Common myeloid progenitor, CD34-positive (primary cell): ENCODE results near the gene DTD1.

ENCODE experiments used
- CTCF ChIA-PET: fragments of 350-600 bp; sonication (Branson Sonifier 250); formaldehyde crosslinking; loops from one replicate; lab custom pipeline; 2021; ENCODE audit warnings: antibody characterized with exemption; lab: Charles Lee
- POLR2A ChIA-PET: fragments of 350-600 bp; sonication (Branson Sonifier 250); formaldehyde crosslinking; loops from one replicate; lab custom pipeline; 2021; ENCODE audit warnings: antibody characterized with exemption; lab: Charles Lee
- DNase-seq, 3 donors: peaks; one replicate each; pipeline versions ENCODE4 v3.0.0 to v3.0.0-alpha.2; 2013
- H3K27ac ChIP-seq, 2 experiments: 1 replicate in 1 of 2; 2 replicates in 1 of 2; pipeline ENCODE4 v1.7.0; 2013; ENCODE audit warnings: inconsistent platforms in 2 of 2, low read length in 2 of 2, mild to moderate bottlenecking in 2 of 2, low read depth in 1 of 2, moderate library complexity in 1 of 2; ENCODE audit not compliant: severe bottlenecking in 2 of 2, insufficient read depth in 1 of 2, poor library complexity in 1 of 2
- H3K27me3 ChIP-seq, 5 experiments: replicated peaks in 2 of 5; 1 replicate in 3 of 5; 2 replicates in 2 of 5; pipeline versions ENCODE4 v1.6.1 to v1.7.0; 2013; ENCODE audit warnings: low read length in 4 of 5, mild to moderate bottlenecking in 2 of 5, moderate library complexity in 2 of 5, inconsistent platforms in 1 of 5; ENCODE audit not compliant: insufficient read depth in 5 of 5, control insufficient read depth in 4 of 5
- H3K36me3 ChIP-seq, 4 experiments: 1 replicate in 2 of 4; 2 replicates in 2 of 4; pipeline versions ENCODE4 v1.6.1 to v1.7.0; 2013; ENCODE audit warnings: low read length in 3 of 4, control low read depth in 1 of 4, mild to moderate bottlenecking in 1 of 4; ENCODE audit not compliant: control insufficient read depth in 4 of 4, insufficient read depth in 4 of 4
- H3K4me1 ChIP-seq, 4 experiments: 1 replicate in 3 of 4; 2 replicates in 1 of 4; pipeline versions ENCODE4 v1.6.1 to v1.7.1; 2013; ENCODE audit warnings: low read length in 3 of 4, mild to moderate bottlenecking in 3 of 4, control low read depth in 1 of 4, inconsistent platforms in 1 of 4, moderate library complexity in 1 of 4; ENCODE audit not compliant: control insufficient read depth in 4 of 4, insufficient read depth in 4 of 4; ENCODE audit errors: control extremely low read depth in 1 of 4
- H3K4me3 ChIP-seq, 7 experiments: 1 replicate in 4 of 7; 2 replicates in 3 of 7; pipeline versions ENCODE4 v1.5.1 to v1.7.0; 2013; ENCODE audit warnings: mild to moderate bottlenecking in 7 of 7, low read length in 6 of 7, moderate library complexity in 6 of 7, inconsistent platforms in 2 of 7, low read depth in 2 of 7, control low read depth in 1 of 7; ENCODE audit not compliant: insufficient read depth in 4 of 7, control insufficient read depth in 1 of 7; ENCODE audit errors: extremely low read depth in 1 of 7
- H3K9me3 ChIP-seq, 5 experiments: 1 replicate in 4 of 5; 2 replicates in 1 of 5; pipeline versions ENCODE4 v1.6.1 to v1.7.1; 2013; ENCODE audit warnings: low read length in 4 of 5, mild to moderate bottlenecking in 2 of 5, inconsistent platforms in 1 of 5, low read depth in 1 of 5, moderate library complexity in 1 of 5; ENCODE audit not compliant: control insufficient read depth in 4 of 5, insufficient read depth in 2 of 5; ENCODE audit errors: control extremely low read depth in 1 of 5
- WGBS: methylation state at CpG from one replicate; pipeline ENCODE4 v1.1.5; 2013; ENCODE audit not compliant: insufficient coverage; 5-methylcytosine and 5-hydroxymethylcytosine counted together

The DTD1 gene

DNA sequence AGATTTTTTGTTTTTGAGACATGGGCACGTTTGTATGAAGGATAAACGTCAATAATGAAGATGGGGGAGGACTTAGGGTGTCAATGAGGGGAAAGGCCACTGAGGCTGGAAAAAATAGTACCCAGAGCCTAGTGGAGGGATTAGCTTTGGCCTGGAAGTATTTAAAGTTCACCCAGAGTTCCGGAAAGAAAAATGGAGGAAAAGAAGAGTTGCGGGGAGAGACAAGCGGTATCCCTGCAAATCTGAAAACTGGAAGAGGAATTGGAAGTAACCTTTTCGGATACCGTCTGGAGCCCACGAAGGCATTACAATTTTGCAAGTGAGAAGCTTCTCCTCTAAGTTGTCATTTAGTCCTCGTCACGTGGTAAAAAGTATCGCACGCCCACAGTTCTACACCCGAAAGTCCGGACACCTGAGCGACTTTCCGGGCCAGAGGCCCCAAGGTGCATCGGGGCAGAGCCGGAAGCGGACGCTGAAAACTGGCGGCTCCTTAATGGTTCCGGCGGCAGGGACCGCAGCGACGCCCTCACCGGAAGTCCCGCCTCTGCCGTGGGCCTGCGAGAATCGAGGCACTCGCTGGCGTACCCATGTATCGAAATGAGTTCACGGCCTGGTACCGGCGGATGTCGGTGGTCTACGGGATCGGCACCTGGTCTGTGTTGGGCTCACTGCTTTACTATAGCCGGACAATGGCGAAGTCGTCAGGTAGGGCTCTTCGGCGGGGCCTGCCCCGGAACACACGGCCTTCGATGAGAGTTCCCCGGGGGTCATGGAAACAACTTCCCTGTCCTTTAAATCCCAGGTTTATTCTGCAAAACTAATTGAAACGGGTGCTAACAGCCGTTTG, 20.7 kb upstream of the DTD1 start, which contains the start of gene SMIM26:
Gene SMIM26, plus strand, starts transcription at position 541 of the 847 bp plus-strand sequence. Its CDS starts 47 bp downstream, at position 588.
- CTCF ChIA-PET = no interaction called here
- H3K4me3 ChIP-seq = peak within 1 kb of the TSS; percentile 61 to 91 (median 85)
- WGBS = under 1% methylated on average over 45 of the region's 51 CpGs
- peaks cover 0 to 4% (median 0%) of the 10 kb centered on the region in 5 experiments for H3K9me3 ChIP-seq
- H3K27me3 ChIP-seq = no peaks in the 10 kb centered on the region
- POLR2A ChIA-PET = interaction anchor here (0.6 to 1.1 kb wide), 3 partner anchors 59 to 611 kb away, joined by 3 read pairs; partner anchors contain the start of genes DZANK1, POLR3F and SEC23B
- H3K36me3 ChIP-seq = peaks cover 0 to 30% (median 18%) of the 10 kb centered on the region in 4 experiments
- peak; percentile 90 to 96 (median 95) for DNase-seq
- H3K27ac ChIP-seq = peak within 1 kb of the TSS; percentile 93 to 97
- peaks cover 7 to 14% (median 9%) of the 10 kb centered on the region in 4 experiments for H3K4me1 ChIP-seq

DNA sequence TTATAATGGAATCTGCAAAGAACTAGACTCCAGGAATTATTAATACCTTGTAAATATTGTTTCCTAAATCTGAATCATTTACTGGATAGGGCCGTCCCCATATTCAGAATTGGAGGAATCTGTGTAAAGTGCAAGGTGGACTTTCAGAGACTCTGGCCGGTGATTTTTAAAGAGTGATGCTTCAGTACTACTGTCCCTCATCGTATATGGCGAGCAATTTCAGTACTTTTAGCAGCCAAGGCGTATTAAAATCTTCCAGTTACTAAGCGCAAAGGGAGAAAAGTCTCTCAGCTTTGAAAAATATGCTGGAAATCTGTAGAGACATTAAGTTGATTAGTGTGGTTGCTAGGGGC, 20.1 kb upstream of the DTD1 start:
- Histone ChIP-seq H3K27ac (peak overlapping the region; percentile 93 to 97), H3K4me3 (peak overlapping the region; percentile 61 to 91 (median 85)), H3K9me3 (peaks cover 0 to 4% (median 0%) of the 10 kb centered on the region in 5 experiments), H3K27me3 (no peaks in the 10 kb centered on the region), H3K36me3 (peaks cover 0 to 26% (median 15%) of the 10 kb centered on the region in 4 experiments), H3K4me1 (peaks cover 7 to 14% (median 9%) of the 10 kb centered on the region in 4 experiments)
- POLR2A ChIA-PET = no interaction called here
- CTCF ChIA-PET = no interaction called here
- 15% methylated on average over 5 of the region's 6 CpGs for WGBS
- DNase-seq = peak in 1 of 3 donors; percentile 24

DNA sequence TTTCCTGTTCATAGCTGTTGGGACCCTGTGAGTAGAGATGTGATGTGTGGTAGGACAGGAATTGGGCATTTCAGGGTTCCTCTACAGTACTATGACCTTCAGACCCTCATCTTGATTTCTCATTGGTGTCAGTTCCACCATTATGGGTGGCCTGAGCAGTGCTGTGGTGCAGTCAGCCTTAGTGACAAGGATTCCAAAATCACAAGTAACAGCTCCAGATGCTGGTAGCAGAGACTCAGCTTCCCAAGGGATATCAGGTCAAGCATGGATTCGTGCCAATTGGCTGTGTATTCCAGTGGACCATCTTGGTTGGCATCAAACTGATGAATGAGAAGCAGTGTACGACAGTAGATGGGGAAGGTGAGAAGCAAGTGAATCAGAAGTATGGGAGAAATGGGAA, 16.8 kb upstream of the DTD1 start:
- DNase-seq = no peak
- CTCF ChIA-PET = interaction anchor here (0.7 to 1.2 kb wide), 2 partner anchors 9 to 44 kb away, joined by 3 read pairs; no protein-coding TSS in a partner anchor
- Histone ChIP-seq H3K27ac (no peak overlapping the region), H3K27me3 (no peaks in the 10 kb centered on the region), H3K9me3 (peaks cover 0 to 4% (median 0%) of the 10 kb centered on the region in 5 experiments), H3K36me3 (peaks cover 0 to 23% (median 14%) of the 10 kb centered on the region in 4 experiments), H3K4me1 (peaks cover 7 to 14% (median 9%) of the 10 kb centered on the region in 4 experiments), H3K4me3 (no peak overlapping the region)
- POLR2A ChIA-PET = no interaction called here
- WGBS = 90% methylated on average over 2 of the region's 2 CpGs

DNA sequence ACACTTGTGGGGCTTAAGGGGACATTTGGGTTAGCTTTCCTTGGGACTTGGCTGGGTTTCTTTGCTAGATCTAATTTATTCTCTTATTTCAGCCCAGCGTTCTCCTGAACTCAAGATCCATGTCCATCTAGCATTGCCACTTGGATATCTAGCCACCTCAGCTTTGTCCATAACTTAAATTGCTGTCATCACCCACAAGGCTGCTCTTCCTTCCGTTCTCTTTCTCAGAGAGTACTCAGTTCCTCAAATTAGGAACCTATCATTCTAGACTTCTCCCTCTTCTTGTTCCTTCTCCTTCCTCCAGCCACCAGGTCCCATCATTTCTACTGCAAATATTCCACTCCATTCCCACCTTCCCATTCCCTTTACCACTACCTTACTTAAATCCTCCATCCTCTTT, 16.3 kb upstream of the DTD1 start:
- POLR2A ChIA-PET = no interaction called here
- WGBS = 86% methylated on average over 2 of the region's 2 CpGs
- Histone ChIP-seq H3K4me3 (no peak overlapping the region), H3K9me3 (peaks cover 0 to 4% (median 0%) of the 10 kb centered on the region in 5 experiments), H3K27ac (no peak overlapping the region), H3K36me3 (peaks cover 0 to 23% (median 14%) of the 10 kb centered on the region in 4 experiments), H3K4me1 (peaks cover 5 to 10% (median 6%) of the 10 kb centered on the region in 4 experiments), H3K27me3 (no peaks in the 10 kb centered on the region)
- no peak for DNase-seq
- CTCF ChIA-PET = no interaction called here

DNA sequence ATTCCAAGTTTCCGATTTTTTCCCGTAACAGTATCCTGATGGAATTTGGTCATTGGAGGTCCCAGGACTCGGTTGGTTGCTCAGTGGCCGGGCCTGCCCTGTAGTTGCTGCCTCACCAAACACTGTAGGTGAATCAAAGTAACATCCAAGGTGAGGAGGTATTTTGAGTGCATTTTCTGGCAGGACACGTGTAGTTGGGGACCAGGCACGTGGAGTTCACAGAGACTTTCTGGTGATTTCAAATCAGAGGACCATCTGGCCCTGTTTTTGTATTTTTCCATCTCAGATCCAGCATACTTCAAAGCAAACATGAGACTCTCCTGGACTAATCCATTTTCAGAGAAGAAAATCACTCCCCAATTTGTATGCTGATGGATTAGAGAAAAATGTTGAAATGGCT, 9.9 kb upstream of the DTD1 start:
- POLR2A ChIA-PET = interaction anchor here (0.5 kb wide), 1 partner anchor 1158 kb away, joined by 3 read pairs; no protein-coding TSS in a partner anchor
- WGBS = 90% methylated on average over 6 of the region's 6 CpGs
- DNase-seq = no peak
- CTCF ChIA-PET = interaction anchor here (0.6 kb wide), 1 partner anchor 72 kb away, joined by 4 read pairs; no protein-coding TSS in a partner anchor
- H3K27me3 ChIP-seq = no peaks in the 10 kb centered on the region
- H3K36me3 ChIP-seq = no peaks in the 10 kb centered on the region
- peaks cover 0 to 8% (median 5%) of the 10 kb centered on the region in 4 experiments for H3K4me1 ChIP-seq
- H3K4me3 ChIP-seq = no peak overlapping the region
- no peak overlapping the region for H3K27ac ChIP-seq
- no peaks in the 10 kb centered on the region for H3K9me3 ChIP-seq

- peak overlapping the region in 1 of 2 experiments; percentile 50 for H3K27ac ChIP-seq
- H3K9me3 ChIP-seq = no peaks in the 10 kb centered on the region
- peak overlapping the region in 2 of 7 experiments; percentile 19 to 32 for H3K4me3 ChIP-seq
- CTCF ChIA-PET = no interaction called here
- DNase-seq = peak in 2 of 3 donors; percentile 43 to 54
- peaks cover 0 to 8% (median 5%) of the 10 kb centered on the region in 4 experiments for H3K4me1 ChIP-seq
- no peaks in the 10 kb centered on the region for H3K27me3 ChIP-seq
- no peaks in the 10 kb centered on the region for H3K36me3 ChIP-seq
- 15% methylated on average over 5 of the region's 6 CpGs for WGBS
- POLR2A ChIA-PET = interaction anchor here (0.5 kb wide), 1 partner anchor 1157 kb away, joined by 3 read pairs; no protein-coding TSS in a partner anchor
These were observed 9.3 kb upstream of the DTD1 start for GRCh38 chr20:18578581-18578980.
